ENCODE results near the gene COL16A1. TPM values are rescaled to one million over a fixed set of nuclear protein-coding genes. Genes with fewer than 3 reads are reported as not detected.
A peak's percentile ranks its signal among the peaks of the same experiment; 100 is the strongest.

The COL16A1 gene
- total and polyA plus RNA-seq, 5 donors from 2014 or later: not detected

GRCh38 chr1:31701091-31701736 is 2.6 kb downstream of the COL16A1 start:
- H3K27me3 ChIP-seq (ENCODE audit: control insufficient read depth, insufficient read depth, low read length): peaks cover 2% of the 10 kb centered on the region
- Mint-ChIP-seq H3K9me3 (no peaks in the 10 kb centered on the region), H3K27me3 (peaks cover 24% of the 10 kb centered on the region), H3K36me3 (no peaks in the 10 kb centered on the region), H3K27ac (no peak overlapping the region), H3K4me1 (peaks cover 5 to 38% (median 10%) of the 10 kb centered on the region in 4 donors), H3K4me3 (no peak overlapping the region)
- no peak overlapping the region for H3K27ac ChIP-seq (ENCODE audit: insufficient read depth, low read length, poor library complexity, severe bottlenecking)
- no peak for DNase-seq
- no peak overlapping the region for H3K4me3 ChIP-seq (ENCODE audit: low read depth, low read length)
- H3K36me3 ChIP-seq (ENCODE audit: control insufficient read depth, insufficient read depth, low read length): no peaks in the 10 kb centered on the region
- H3K9me3 ChIP-seq (ENCODE audit: control insufficient read depth in 2 of 2, low read length in 2 of 2): no peaks in the 10 kb centered on the region
- peaks cover 12% of the 10 kb centered on the region for H3K4me1 ChIP-seq (ENCODE audit: control insufficient read depth, insufficient read depth, low read length, poor library complexity, severe bottlenecking)
- no peak for ATAC-seq (ENCODE audit: low read depth in 2 of 2)

GRCh38 chr1:31700468-31701090 is 3.2 kb downstream of the COL16A1 start:
- Histone ChIP-seq H3K4me1 (ENCODE audit: control insufficient read depth, insufficient read depth, low read length, poor library complexity, severe bottlenecking) (peaks cover 11% of the 10 kb centered on the region), H3K4me3 (ENCODE audit: low read depth, low read length) (no peak overlapping the region), H3K27ac (ENCODE audit: insufficient read depth, low read length, poor library complexity, severe bottlenecking) (no peak overlapping the region), H3K27me3 (ENCODE audit: control insufficient read depth, insufficient read depth, low read length) (no peaks in the 10 kb centered on the region), H3K36me3 (ENCODE audit: control insufficient read depth, insufficient read depth, low read length) (no peaks in the 10 kb centered on the region), H3K9me3 (ENCODE audit: control insufficient read depth in 2 of 2, low read length in 2 of 2) (no peaks in the 10 kb centered on the region)
- Mint-ChIP-seq H3K27ac (peak overlapping the region in 1 of 3 donors; percentile 31), H3K9me3 (no peaks in the 10 kb centered on the region), H3K27me3 (peaks cover 19% of the 10 kb centered on the region), H3K4me3 (no peak overlapping the region), H3K36me3 (no peaks in the 10 kb centered on the region), H3K4me1 (peaks cover 5 to 38% (median 9%) of the 10 kb centered on the region in 4 donors)
- DNase-seq (no peak), ATAC-seq (ENCODE audit: low read depth in 2 of 2) (no peak)

GRCh38 chr1:31699341-31699891 is 4.4 kb downstream of the COL16A1 start:
- Mint-ChIP-seq H3K27ac (peak overlapping the region in 1 of 3 donors; percentile 80), H3K4me3 (peak overlapping the region in 2 of 4 donors; percentile 22 to 58), H3K4me1 (peaks cover 5 to 27% (median 6%) of the 10 kb centered on the region in 4 donors), H3K9me3 (no peaks in the 10 kb centered on the region), H3K36me3 (no peaks in the 10 kb centered on the region), H3K27me3 (peaks cover 12% of the 10 kb centered on the region)
- Histone ChIP-seq H3K9me3 (ENCODE audit: control insufficient read depth in 2 of 2, low read length in 2 of 2) (no peaks in the 10 kb centered on the region), H3K27me3 (ENCODE audit: control insufficient read depth, insufficient read depth, low read length) (no peaks in the 10 kb centered on the region), H3K27ac (ENCODE audit: insufficient read depth, low read length, poor library complexity, severe bottlenecking) (no peak overlapping the region), H3K36me3 (ENCODE audit: control insufficient read depth, insufficient read depth, low read length) (no peaks in the 10 kb centered on the region), H3K4me1 (ENCODE audit: control insufficient read depth, insufficient read depth, low read length, poor library complexity, severe bottlenecking) (no peaks in the 10 kb centered on the region), H3K4me3 (ENCODE audit: low read depth, low read length) (no peak overlapping the region)
- peak in 2 of 3 donors; percentile 30 to 58 for DNase-seq
- ATAC-seq (ENCODE audit: low read depth in 2 of 2): peak; percentile 44 to 58

GRCh38 chr1:31697369-31697984 is 6.3 kb downstream of the COL16A1 start:
- Histone ChIP-seq H3K4me3 (ENCODE audit: low read depth, low read length) (no peak overlapping the region), H3K9me3 (ENCODE audit: control insufficient read depth in 2 of 2, low read length in 2 of 2) (no peaks in the 10 kb centered on the region), H3K27ac (ENCODE audit: insufficient read depth, low read length, poor library complexity, severe bottlenecking) (no peak overlapping the region), H3K4me1 (ENCODE audit: control insufficient read depth, insufficient read depth, low read length, poor library complexity, severe bottlenecking) (no peaks in the 10 kb centered on the region), H3K36me3 (ENCODE audit: control insufficient read depth, insufficient read depth, low read length) (no peaks in the 10 kb centered on the region), H3K27me3 (ENCODE audit: control insufficient read depth, insufficient read depth, low read length) (no peaks in the 10 kb centered on the region)
- Mint-ChIP-seq H3K27me3 (peaks cover 5% of the 10 kb centered on the region), H3K36me3 (no peaks in the 10 kb centered on the region), H3K4me1 (peaks cover 4 to 26% (median 5%) of the 10 kb centered on the region in 4 donors), H3K4me3 (no peak overlapping the region), H3K9me3 (no peaks in the 10 kb centered on the region), H3K27ac (peak overlapping the region in 1 of 3 donors; percentile 5)
- DNase-seq (no peak), ATAC-seq (ENCODE audit: low read depth in 2 of 2) (no peak)

- ATAC-seq (ENCODE audit: low read depth in 2 of 2): no peak
- no peak overlapping the region for H3K4me3 ChIP-seq (ENCODE audit: low read depth, low read length)
- no peaks in the 10 kb centered on the region for H3K9me3 ChIP-seq (ENCODE audit: control insufficient read depth in 2 of 2, low read length in 2 of 2)
- Mint-ChIP-seq H3K4me1 (peaks cover 4 to 26% (median 5%) of the 10 kb centered on the region in 4 donors), H3K27ac (no peak overlapping the region), H3K36me3 (no peaks in the 10 kb centered on the region), H3K4me3 (no peak overlapping the region), H3K27me3 (peaks cover 5% of the 10 kb centered on the region), H3K9me3 (no peaks in the 10 kb centered on the region)
- no peaks in the 10 kb centered on the region for H3K4me1 ChIP-seq (ENCODE audit: control insufficient read depth, insufficient read depth, low read length, poor library complexity, severe bottlenecking)
- H3K36me3 ChIP-seq (ENCODE audit: control insufficient read depth, insufficient read depth, low read length): no peaks in the 10 kb centered on the region
- no peak overlapping the region for H3K27ac ChIP-seq (ENCODE audit: insufficient read depth, low read length, poor library complexity, severe bottlenecking)
- no peak for DNase-seq
- no peaks in the 10 kb centered on the region for H3K27me3 ChIP-seq (ENCODE audit: control insufficient read depth, insufficient read depth, low read length)
These were observed 7.6 kb downstream of the COL16A1 start for GRCh38 chr1:31696242-31696641.

GRCh38 chr1:31695327-31695726 is 8.5 kb downstream of the COL16A1 start:
- ATAC-seq (ENCODE audit: low read depth in 2 of 2): no peak

GRCh38 chr1:31694964-31695313 is 8.9 kb downstream of the COL16A1 start:
- no peaks in the 10 kb centered on the region for H3K9me3 ChIP-seq (ENCODE audit: control insufficient read depth in 2 of 2, low read length in 2 of 2)
- H3K4me3 ChIP-seq (ENCODE audit: low read depth, low read length): no peak overlapping the region
- no peaks in the 10 kb centered on the region for H3K27me3 ChIP-seq (ENCODE audit: control insufficient read depth, insufficient read depth, low read length)
- no peaks in the 10 kb centered on the region for H3K4me1 ChIP-seq (ENCODE audit: control insufficient read depth, insufficient read depth, low read length, poor library complexity, severe bottlenecking)
- DNase-seq: no peak
- Mint-ChIP-seq H3K27ac (no peak overlapping the region), H3K27me3 (peaks cover 5% of the 10 kb centered on the region), H3K4me3 (no peak overlapping the region), H3K4me1 (peaks cover 4 to 18% (median 5%) of the 10 kb centered on the region in 4 donors), H3K9me3 (no peaks in the 10 kb centered on the region), H3K36me3 (no peaks in the 10 kb centered on the region)
- H3K27ac ChIP-seq (ENCODE audit: insufficient read depth, low read length, poor library complexity, severe bottlenecking): no peak overlapping the region
- no peaks in the 10 kb centered on the region for H3K36me3 ChIP-seq (ENCODE audit: control insufficient read depth, insufficient read depth, low read length)
- no peak for ATAC-seq (ENCODE audit: low read depth in 2 of 2)

More at GRCh38 chr1:31695327-31695726, 8.5 kb downstream of the COL16A1 start:
- H3K36me3 Mint-ChIP-seq: no peaks in the 10 kb centered on the region
- H3K27me3 ChIP-seq (ENCODE audit: control insufficient read depth, insufficient read depth, low read length): no peaks in the 10 kb centered on the region
- H3K4me1 ChIP-seq (ENCODE audit: control insufficient read depth, insufficient read depth, low read length, poor library complexity, severe bottlenecking): no peaks in the 10 kb centered on the region
- H3K27ac ChIP-seq (ENCODE audit: insufficient read depth, low read length, poor library complexity, severe bottlenecking): no peak overlapping the region
- H3K27me3 Mint-ChIP-seq: peaks cover 5% of the 10 kb centered on the region
- H3K4me3 Mint-ChIP-seq: no peak overlapping the region
- H3K4me3 ChIP-seq (ENCODE audit: low read depth, low read length): no peak overlapping the region
- no peaks in the 10 kb centered on the region for H3K9me3 ChIP-seq (ENCODE audit: control insufficient read depth in 2 of 2, low read length in 2 of 2)
- no peaks in the 10 kb centered on the region for H3K9me3 Mint-ChIP-seq
- H3K27ac Mint-ChIP-seq: no peak overlapping the region
- no peaks in the 10 kb centered on the region for H3K36me3 ChIP-seq (ENCODE audit: control insufficient read depth, insufficient read depth, low read length)
- H3K4me1 Mint-ChIP-seq: peaks cover 4 to 20% (median 5%) of the 10 kb centered on the region in 4 donors
- DNase-seq: no peak
